Epithelial cell of esophagus (primary cell): ENCODE data around the gene KCTD7.
"Not testable (repeated sequence)": the region's sequence is repeated elsewhere in the genome, so short reads cannot be mapped to it uniquely, and the experiment has no call there.

Experiments
- DNase-seq: peaks from one replicate; pipeline ENCODE4 v3.0.0; 2010; ENCODE audit warnings: low read depth
- H3K4me3 ChIP-seq: 2 replicates; pipeline ENCODE4 v1.5.1; 2011; ENCODE audit warnings: mild to moderate bottlenecking, low read length, control low read depth
- CTCF ChIP-seq: IDR thresholded peaks from 2 replicates; pipeline ENCODE4 v1.5.1; 2011; ENCODE audit warnings: low read depth, mild to moderate bottlenecking, low read length, control low read depth, inconsistent platforms; ENCODE audit not compliant: insufficient read depth; ENCODE audit errors: missing control alignments

Gene KCTD7

GRCh38 chr7:66640802-66641525 lies 12.3 kb downstream of the KCTD7 start:
- no peak overlapping the region for H3K4me3 ChIP-seq
- no peak for TF ChIP-seq CTCF
- peak; percentile 36 for DNase-seq

GRCh38 chr7:66641526-66641871 lies 12.8 kb downstream of the KCTD7 start:
- no peak for DNase-seq
- no peak overlapping the region for H3K4me3 ChIP-seq
- TF ChIP-seq CTCF = no peak

- H3K4me3 ChIP-seq = no peak overlapping the region
- TF ChIP-seq CTCF = no peak
- DNase-seq = no peak
Observed at GRCh38 chr7:66642186-66642585, 13.5 kb downstream of the KCTD7 start.

GRCh38 chr7:66642932-66643331 lies 14.3 kb downstream of the KCTD7 start:
- TF ChIP-seq CTCF = no peak
- DNase-seq = no peak
- no peak overlapping the region for H3K4me3 ChIP-seq

GRCh38 chr7:66643395-66643794 lies 14.7 kb downstream of the KCTD7 start:
- no peak for TF ChIP-seq CTCF
- DNase-seq = no peak
- H3K4me3 ChIP-seq = no peak overlapping the region

- H3K4me3 ChIP-seq, DNase-seq: not testable (repeated sequence)
Observed at GRCh38 chr7:66651026-66651425, 22.3 kb downstream of the KCTD7 start.

- not testable (repeated sequence) for DNase-seq
- TF ChIP-seq CTCF = peak; percentile 2
- H3K4me3 ChIP-seq = peak overlapping the region; percentile 85
Observed at GRCh38 chr7:66653719-66654274, 25.1 kb downstream of the KCTD7 start.
